ENCODE data around the gene SV2B. TPM values are rescaled to one million over a fixed set of nuclear protein-coding genes. Genes with fewer than 3 reads are reported as not detected.

SV2B gene
- total RNA-seq, 1 donor from 2014 or later: not detected

- Histone ChIP-seq H3K4me2 (ENCODE audit: low read length) (no peak overlapping the region), H4K20me1 (ENCODE audit: insufficient read depth, low read length) (no peaks in the 10 kb centered on the region), H3K9ac (ENCODE audit: low read length) (no peak overlapping the region), H3K27ac (ENCODE audit: low read depth, low read length) (no peak overlapping the region), H3K27me3 (ENCODE audit: insufficient read depth, low read length) (peaks cover 2% of the 10 kb centered on the region), H3K79me2 (ENCODE audit: insufficient read depth, low read length) (no peaks in the 10 kb centered on the region), H3K36me3 (ENCODE audit: insufficient read depth, low read length) (no peaks in the 10 kb centered on the region), H3K4me1 (ENCODE audit: insufficient read depth, low read length) (no peaks in the 10 kb centered on the region), H2AFZ (ENCODE audit: low read depth, low read length) (no peak overlapping the region), H3K4me3 (ENCODE audit: insufficient read depth, low read depth, low read length) (no peak overlapping the region), H3K9me3 (ENCODE audit: insufficient read depth, low read depth, low read length) (no peaks in the 10 kb centered on the region)
- Mint-ChIP-seq H3K27me3 (ENCODE audit: low read depth, unreplicated experiment) (peaks cover 30% of the 10 kb centered on the region), H3K4me1 (ENCODE audit: low read depth, unreplicated experiment) (no peaks in the 10 kb centered on the region), H3K36me3 (ENCODE audit: low read depth, unreplicated experiment) (no peaks in the 10 kb centered on the region), H3K27ac (ENCODE audit: unreplicated experiment) (no peak overlapping the region), H3K9me3 (ENCODE audit: unreplicated experiment) (peaks cover 2% of the 10 kb centered on the region), H3K4me3 (ENCODE audit: unreplicated experiment) (no peak overlapping the region)
- TF ChIP-seq EZH2 (IDR thresholded peaks at IDR 0.05; ENCODE audit: insufficient read depth, low read length) (no peak), CTCF (IDR thresholded peaks at IDR 0.05; ENCODE audit: insufficient read depth, low read depth, low read length) (no peak)
- FAIRE-seq: no peak
- DNase-seq (ENCODE audit: low read depth): no peak
These were observed 208.8 kb downstream of the SV2B start for GRCh38 chr15:91308855-91309254.

GRCh38 chr15:91311986-91312385 is 211.9 kb downstream of the SV2B start:
- H3K27ac Mint-ChIP-seq (ENCODE audit: unreplicated experiment): no peak overlapping the region
- H2AFZ ChIP-seq (ENCODE audit: low read depth, low read length): no peak overlapping the region
- DNase-seq (ENCODE audit: low read depth): no peak
- FAIRE-seq: no peak
- H3K4me3 Mint-ChIP-seq (ENCODE audit: unreplicated experiment): no peak overlapping the region
- H3K27me3 ChIP-seq (ENCODE audit: insufficient read depth, low read length): no peaks in the 10 kb centered on the region
- no peak overlapping the region for H3K4me3 ChIP-seq (ENCODE audit: insufficient read depth, low read depth, low read length)
- H3K36me3 Mint-ChIP-seq (ENCODE audit: low read depth, unreplicated experiment): no peaks in the 10 kb centered on the region
- H3K36me3 ChIP-seq (ENCODE audit: insufficient read depth, low read length): no peaks in the 10 kb centered on the region
- H3K9ac ChIP-seq (ENCODE audit: low read length): no peak overlapping the region
- no peak overlapping the region for H3K4me2 ChIP-seq (ENCODE audit: low read length)
- H4K20me1 ChIP-seq (ENCODE audit: insufficient read depth, low read length): no peaks in the 10 kb centered on the region
- no peaks in the 10 kb centered on the region for H3K4me1 ChIP-seq (ENCODE audit: insufficient read depth, low read length)
- H3K9me3 Mint-ChIP-seq (ENCODE audit: unreplicated experiment): peaks cover 2% of the 10 kb centered on the region
- peaks cover 13% of the 10 kb centered on the region for H3K27me3 Mint-ChIP-seq (ENCODE audit: low read depth, unreplicated experiment)
- H3K4me1 Mint-ChIP-seq (ENCODE audit: low read depth, unreplicated experiment): no peaks in the 10 kb centered on the region
- no peaks in the 10 kb centered on the region for H3K79me2 ChIP-seq (ENCODE audit: insufficient read depth, low read length)
- no peaks in the 10 kb centered on the region for H3K9me3 ChIP-seq (ENCODE audit: insufficient read depth, low read depth, low read length)
- TF ChIP-seq EZH2 (IDR thresholded peaks at IDR 0.05; ENCODE audit: insufficient read depth, low read length): no peak
- no peak for TF ChIP-seq CTCF (IDR thresholded peaks at IDR 0.05; ENCODE audit: insufficient read depth, low read depth, low read length)
- no peak overlapping the region for H3K27ac ChIP-seq (ENCODE audit: low read depth, low read length)

GRCh38 chr15:91316126-91316525 is 216.1 kb downstream of the SV2B start:
- TF ChIP-seq CTCF (IDR thresholded peaks at IDR 0.05; ENCODE audit: insufficient read depth, low read depth, low read length) (no peak), EZH2 (IDR thresholded peaks at IDR 0.05; ENCODE audit: insufficient read depth, low read length) (no peak)
- H3K4me1 ChIP-seq (ENCODE audit: insufficient read depth, low read length): no peaks in the 10 kb centered on the region

More at GRCh38 chr15:91316126-91316525, 216.1 kb downstream of the SV2B start:
- no peaks in the 10 kb centered on the region for H3K9me3 ChIP-seq (ENCODE audit: insufficient read depth, low read depth, low read length)
- H2AFZ ChIP-seq (ENCODE audit: low read depth, low read length): no peak overlapping the region
- Mint-ChIP-seq H3K9me3 (ENCODE audit: unreplicated experiment) (peaks cover 2% of the 10 kb centered on the region), H3K27me3 (ENCODE audit: low read depth, unreplicated experiment) (peaks cover 2% of the 10 kb centered on the region), H3K36me3 (ENCODE audit: low read depth, unreplicated experiment) (no peaks in the 10 kb centered on the region), H3K4me3 (ENCODE audit: unreplicated experiment) (no peak overlapping the region), H3K4me1 (ENCODE audit: low read depth, unreplicated experiment) (no peaks in the 10 kb centered on the region), H3K27ac (ENCODE audit: unreplicated experiment) (no peak overlapping the region)
- no peaks in the 10 kb centered on the region for H4K20me1 ChIP-seq (ENCODE audit: insufficient read depth, low read length)
- H3K27me3 ChIP-seq (ENCODE audit: insufficient read depth, low read length): no peaks in the 10 kb centered on the region
- DNase-seq (ENCODE audit: low read depth): no peak
- no peaks in the 10 kb centered on the region for H3K79me2 ChIP-seq (ENCODE audit: insufficient read depth, low read length)
- no peak for FAIRE-seq
- no peak overlapping the region for H3K27ac ChIP-seq (ENCODE audit: low read depth, low read length)
- H3K4me2 ChIP-seq (ENCODE audit: low read length): no peak overlapping the region
- H3K9ac ChIP-seq (ENCODE audit: low read length): no peak overlapping the region
- H3K4me3 ChIP-seq (ENCODE audit: insufficient read depth, low read depth, low read length): no peak overlapping the region
- H3K36me3 ChIP-seq (ENCODE audit: insufficient read depth, low read length): no peaks in the 10 kb centered on the region

Data from astrocyte (in vitro differentiated cells and primary cell).